HepG2 (cell line): Measurements from ENCODE around the gene TXN2. TPM values are rescaled to one million over a fixed set of nuclear protein-coding genes. Genes with fewer than 3 reads are reported as not detected.

Experiments used
- ARNTL ChIP-seq: sonication (generic); formaldehyde crosslinking; IDR thresholded peaks from 2 replicates; pipeline ENCODE4 v1.4.0; 2020; ENCODE audit warnings: mild to moderate bottlenecking, missing genetic modification reagents
- ATRX ChIP-seq: sonication (generic); formaldehyde crosslinking; IDR thresholded peaks from 2 replicates; pipeline ENCODE4 v1.4.0; 2020; ENCODE audit warnings: missing genetic modification reagents, borderline replicate concordance
- CBX1 ChIP-seq: IDR thresholded peaks from one replicate; pipeline ENCODE4 v1.6.1; 2016; ENCODE audit warnings: antibody characterized with exemption, low read depth
- CCAR2 ChIP-seq: fragments of 200-400 bp; formaldehyde crosslinking; optimal IDR thresholded peaks from 2 replicates; pipeline ENCODE3; 2018; ENCODE audit warnings: low read depth, mild to moderate bottlenecking, low read length, moderate library complexity
- FOXK1 ChIP-seq: sonication (generic); formaldehyde crosslinking; IDR thresholded peaks from 2 replicates; pipeline ENCODE4 v1.4.0; 2020; ENCODE audit warnings: low read depth, missing genetic modification reagents, borderline replicate concordance
- MEIS1 ChIP-seq: sonication (generic); formaldehyde crosslinking; IDR thresholded peaks from 2 replicates; pipeline ENCODE4 v1.9.0; 2021; ENCODE audit warnings: mild to moderate bottlenecking, missing genetic modification reagents, moderate library complexity, borderline replicate concordance
- TRIM22 ChIP-seq: fragments of 450-650 bp; IDR thresholded peaks from 2 replicates; pipeline ENCODE4 v1.6.1; 2017
- ZNF121 ChIP-seq: sonication (generic); formaldehyde crosslinking; IDR thresholded peaks from 2 replicates; pipeline ENCODE4 v1.5.0; 2020; ENCODE audit warnings: mild to moderate bottlenecking, missing genetic modification reagents
- ZNF225 ChIP-seq: sonication (generic); formaldehyde crosslinking; IDR thresholded peaks from 2 replicates; pipeline ENCODE4 v1.4.0; 2020; ENCODE audit warnings: mild to moderate bottlenecking, missing genetic modification reagents
- ZNF232 ChIP-seq: sonication (generic); formaldehyde crosslinking; IDR thresholded peaks from 2 replicates; pipeline ENCODE4 v1.4.0; 2020; ENCODE audit warnings: missing genetic modification reagents, borderline replicate concordance
- ZNF275 ChIP-seq: sonication (generic); formaldehyde crosslinking; IDR thresholded peaks from 2 replicates; pipeline ENCODE4 v1.8.0; 2022; ENCODE audit warnings: missing genetic modification reagents, mild to moderate bottlenecking, inconsistent platforms, borderline replicate concordance
- ZNF292 ChIP-seq: sonication (generic); formaldehyde crosslinking; IDR thresholded peaks from 2 replicates; pipeline ENCODE4 v1.8.1; 2022; ENCODE audit warnings: mild to moderate bottlenecking, low read depth, missing genetic modification reagents, borderline replicate concordance
- ZNF569 ChIP-seq: sonication (generic); formaldehyde crosslinking; IDR thresholded peaks from 2 replicates; pipeline ENCODE4 v1.5.0; 2020; ENCODE audit warnings: mild to moderate bottlenecking, missing genetic modification reagents, moderate library complexity, borderline replicate concordance
- ZNF570 ChIP-seq: sonication (generic); formaldehyde crosslinking; IDR thresholded peaks from 2 replicates; pipeline ENCODE4 v1.4.0; 2020; ENCODE audit warnings: mild to moderate bottlenecking, missing genetic modification reagents, borderline replicate concordance
- ZNF572 ChIP-seq: sonication (generic); formaldehyde crosslinking; IDR thresholded peaks from 2 replicates; pipeline ENCODE4 v1.5.1; 2020; ENCODE audit warnings: mild to moderate bottlenecking, missing genetic modification reagents
- ZNF639 ChIP-seq: conservative IDR thresholded peaks from 2 replicates; pipeline ENCODE4 v1.6.1; 2018; ENCODE audit warnings: missing genetic modification reagents
- ZNF652 ChIP-seq: IDR thresholded peaks from 2 replicates; pipeline ENCODE4 v1.6.1; 2016; ENCODE audit warnings: low read depth, borderline replicate concordance
- ZNF687 ChIP-seq: sonication (generic); formaldehyde crosslinking; IDR thresholded peaks from 2 replicates; pipeline ENCODE4 v1.5.1; 2020; ENCODE audit warnings: mild to moderate bottlenecking, missing genetic modification reagents, moderate library complexity
- polyA plus RNA-seq, 8 experiments: library from polyadenylated mRNA; depleted of rRNA in 3 of 8; stranded (reverse) in 7 of 8; unstranded in 1 of 8; fragments of >200 nt; fragmentation: Illumina TruSeq in 4 of 8; extraction: Trizol in 4 of 8; gene quantifications; 2 replicates each; pipeline versions ENCODE4 v1.2.1 to v1.2.3, GENCODE V29; 2011 to 2016; ENCODE audit warnings: low read depth in 4 of 8, missing spikeins in 1 of 8, mixed read lengths in 1 of 8; ENCODE audit not compliant: insufficient read depth in 1 of 8
- total RNA-seq, 5 experiments: library from RNA; depleted of rRNA; stranded (reverse); fragments of >200 nt; fragmentation: Illumina TruSeq; extraction: Trizol; gene quantifications; 2 replicates each; pipeline ENCODE4 v1.2.3, GENCODE V29; 2016; ENCODE audit warnings: low read depth in 1 of 5

TXN2 gene
- total and polyA plus RNA-seq, 2 of the 13 experiments (the other 11 are each of a cell fraction or from before 2014, with no cell fraction given) = 41.4 to 109 TPM

DNA sequence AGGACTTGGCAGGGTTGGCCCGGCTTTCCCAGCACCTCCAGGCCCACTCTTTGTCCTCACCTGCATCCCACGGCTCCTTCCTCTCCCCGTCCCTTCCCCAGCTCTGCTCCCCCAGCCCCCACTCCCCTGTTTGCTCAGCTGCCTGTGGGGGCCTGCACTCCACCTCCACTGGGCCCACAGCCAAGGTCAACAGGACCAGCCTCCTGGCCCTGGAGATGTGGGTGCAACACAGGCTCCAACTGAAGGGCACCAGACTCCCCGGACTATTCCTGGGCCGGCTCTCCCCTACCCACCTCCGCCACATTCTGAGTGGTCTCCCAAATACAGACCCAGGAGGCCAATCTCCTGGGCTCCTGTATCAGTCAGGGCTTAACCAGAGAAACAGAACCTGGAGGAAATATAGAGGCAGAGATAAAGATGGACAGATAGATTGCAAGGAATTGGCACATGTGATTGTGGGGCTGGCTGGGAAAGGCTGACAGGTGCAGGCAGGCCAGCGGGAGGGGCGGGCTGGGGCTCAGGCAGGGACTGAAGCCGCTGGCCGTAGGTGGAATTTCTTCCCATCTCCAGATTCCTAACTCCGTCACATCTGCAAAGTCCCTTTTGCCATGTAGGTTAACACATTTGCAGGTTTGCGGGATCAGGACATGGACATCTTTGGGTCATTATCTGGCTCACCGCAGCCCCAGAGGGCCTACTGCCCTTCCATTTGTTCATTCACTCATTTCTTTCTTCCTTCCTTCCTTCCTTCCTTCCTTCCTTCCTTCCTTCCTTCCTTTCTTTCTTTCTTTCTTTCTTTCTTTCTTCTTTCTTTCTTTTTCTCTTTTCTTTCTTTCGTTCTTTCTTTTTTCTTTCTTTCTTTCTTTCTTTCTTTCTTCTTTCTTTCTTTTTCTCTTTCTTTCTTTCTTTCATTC is 47.9 kb downstream of the TXN2 start (continued):
- no peak for TF ChIP-seq TRIM22
- TF ChIP-seq FOXK1 (CRISPR knock-in tag) = peak; percentile 87; the same call in 1 of the 2 replicates
- no peak for TF ChIP-seq ZNF572 (CRISPR knock-in tag)
- TF ChIP-seq ZNF569 = no peak
- TF ChIP-seq ZNF232 (CRISPR knock-in tag) = no peak
- peak; percentile 87; the same call in 1 of the 2 replicates for TF ChIP-seq ZNF292 (CRISPR knock-in tag)
- TF ChIP-seq CCAR2 = no peak
- TF ChIP-seq ZNF652 (CRISPR knock-in tag) = no peak
- no peak for TF ChIP-seq ZNF570
- TF ChIP-seq ZNF121 = peak; percentile 79
- TF ChIP-seq ZNF225 (CRISPR knock-in tag) = no peak; the same call in 1 of the 2 replicates
- no peak for TF ChIP-seq CBX1
- TF ChIP-seq MEIS1 (CRISPR knock-in tag) = peak; percentile 85; the same call in 1 of the 2 replicates
- TF ChIP-seq ATRX = no peak
- TF ChIP-seq ZNF275 = no peak
- TF ChIP-seq ZNF639 (CRISPR knock-in tag) = no peak
- peak; percentile 93 for TF ChIP-seq ZNF687 (CRISPR knock-in tag)
- TF ChIP-seq ARNTL = peak; percentile 88
